ENCODE measurements around the gene BLOC1S4.

BLOC1S4 gene

GRCh38 chr4:6733358-6734164 lies 17.6 kb downstream of the BLOC1S4 start:
- TF ChIP-seq, protein P1, sequence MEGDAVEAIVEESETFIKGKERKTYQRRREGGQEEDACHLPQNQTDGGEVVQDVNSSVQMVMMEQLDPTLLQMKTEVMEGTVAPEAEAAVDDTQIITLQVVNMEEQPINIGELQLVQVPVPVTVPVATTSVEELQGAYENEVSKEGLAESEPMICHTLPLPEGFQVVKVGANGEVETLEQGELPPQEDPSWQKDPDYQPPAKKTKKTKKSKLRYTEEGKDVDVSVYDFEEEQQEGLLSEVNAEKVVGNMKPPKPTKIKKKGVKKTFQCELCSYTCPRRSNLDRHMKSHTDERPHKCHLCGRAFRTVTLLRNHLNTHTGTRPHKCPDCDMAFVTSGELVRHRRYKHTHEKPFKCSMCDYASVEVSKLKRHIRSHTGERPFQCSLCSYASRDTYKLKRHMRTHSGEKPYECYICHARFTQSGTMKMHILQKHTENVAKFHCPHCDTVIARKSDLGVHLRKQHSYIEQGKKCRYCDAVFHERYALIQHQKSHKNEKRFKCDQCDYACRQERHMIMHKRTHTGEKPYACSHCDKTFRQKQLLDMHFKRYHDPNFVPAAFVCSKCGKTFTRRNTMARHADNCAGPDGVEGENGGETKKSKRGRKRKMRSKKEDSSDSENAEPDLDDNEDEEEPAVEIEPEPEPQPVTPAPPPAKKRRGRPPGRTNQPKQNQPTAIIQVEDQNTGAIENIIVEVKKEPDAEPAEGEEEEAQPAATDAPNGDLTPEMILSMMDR (IDR thresholded peaks at IDR 0.05; ENCODE audit: insufficient read depth, missing control alignments) = no peak
- FAIRE-seq (no peak), DNase-seq (ENCODE audit: insufficient read length, low spot score) (peak; percentile 1)

DNA sequence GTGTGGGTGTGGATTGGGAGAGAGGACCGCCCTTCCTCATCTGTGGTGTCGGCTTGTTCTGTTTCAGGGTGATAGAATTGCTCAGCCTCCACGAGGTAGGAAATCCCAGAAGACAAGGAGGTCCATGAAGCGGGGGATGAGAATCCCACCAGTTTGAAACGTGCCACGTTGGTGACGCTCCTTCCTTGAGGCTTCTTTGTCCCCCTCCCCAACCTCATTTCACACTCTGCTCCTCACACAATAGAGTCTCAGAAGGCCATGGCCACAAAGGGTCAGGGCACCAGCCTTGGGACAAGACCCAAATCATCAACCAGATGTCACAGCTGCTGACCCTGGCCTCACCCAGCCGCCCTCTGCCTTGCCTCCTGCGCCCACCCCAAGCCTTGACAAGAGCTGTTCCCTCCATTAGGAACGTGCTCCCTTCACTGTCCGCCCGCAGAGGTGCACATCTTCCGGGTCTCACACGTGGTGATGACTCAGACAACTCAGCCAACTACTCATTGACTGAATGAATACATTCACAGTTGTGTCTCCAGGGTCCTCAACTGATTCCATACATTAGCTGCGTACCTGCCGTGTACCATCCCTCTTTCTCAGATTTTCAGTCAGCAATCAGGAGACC lies 18.3 kb downstream of the BLOC1S4 start:
- no peak for DNase-seq (ENCODE audit: insufficient read length, low spot score)
- no peak for FAIRE-seq
- TF ChIP-seq, protein P1 (IDR thresholded peaks at IDR 0.05; ENCODE audit: insufficient read depth, missing control alignments) = no peak

GRCh38 chr4:6739920-6740319 lies 23.9 kb downstream of the BLOC1S4 start:
- DNase-seq (ENCODE audit: insufficient read length, low spot score) (no peak), FAIRE-seq (no peak)
- TF ChIP-seq, protein P1 (IDR thresholded peaks at IDR 0.05; ENCODE audit: insufficient read depth, missing control alignments) = no peak

GRCh38 chr4:6740347-6740746 lies 24.4 kb downstream of the BLOC1S4 start:
- DNase-seq (ENCODE audit: insufficient read length, low spot score) = no peak
- TF ChIP-seq, protein P1 (IDR thresholded peaks at IDR 0.05; ENCODE audit: insufficient read depth, missing control alignments) = no peak
- FAIRE-seq = no peak

DNA sequence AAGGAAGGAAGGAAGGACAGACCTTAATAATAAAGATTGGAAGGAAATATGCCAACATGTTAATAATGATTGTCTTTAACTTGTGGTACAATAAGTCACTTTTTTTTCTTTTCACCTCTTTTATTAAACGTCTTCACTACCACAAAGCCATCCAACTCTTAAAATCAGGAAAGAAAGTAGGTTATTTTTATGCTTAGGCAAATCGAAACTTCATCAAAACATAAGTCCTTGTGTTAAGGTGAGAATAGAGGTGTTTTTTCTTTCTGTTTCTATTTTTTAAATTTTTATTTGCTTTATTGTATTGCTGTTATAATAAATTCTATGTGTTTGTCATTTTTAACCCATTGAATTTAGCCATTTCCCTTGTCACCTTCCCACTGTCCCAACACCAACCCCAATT lies 26.5 kb downstream of the BLOC1S4 start:
- TF ChIP-seq, protein P1 (IDR thresholded peaks at IDR 0.05; ENCODE audit: insufficient read depth, missing control alignments) = no peak
- no peak for FAIRE-seq
- no peak for DNase-seq (ENCODE audit: insufficient read length, low spot score)

- DNase-seq (ENCODE audit: insufficient read length, low spot score) (no peak), FAIRE-seq (no peak)
- TF ChIP-seq, protein P1 (IDR thresholded peaks at IDR 0.05; ENCODE audit: insufficient read depth, missing control alignments) = no peak
These were observed 27.0 kb downstream of the BLOC1S4 start for GRCh38 chr4:6742989-6743388.
